SHP77 (cell line): Measurements from ENCODE around the gene ARHGEF33.

Experiments
- DNase-seq, 2 experiments: peaks; one replicate each; lab custom pipeline; 2025; lab: John Stamatoyannopoulos, UW

Gene ARHGEF33

DNA sequence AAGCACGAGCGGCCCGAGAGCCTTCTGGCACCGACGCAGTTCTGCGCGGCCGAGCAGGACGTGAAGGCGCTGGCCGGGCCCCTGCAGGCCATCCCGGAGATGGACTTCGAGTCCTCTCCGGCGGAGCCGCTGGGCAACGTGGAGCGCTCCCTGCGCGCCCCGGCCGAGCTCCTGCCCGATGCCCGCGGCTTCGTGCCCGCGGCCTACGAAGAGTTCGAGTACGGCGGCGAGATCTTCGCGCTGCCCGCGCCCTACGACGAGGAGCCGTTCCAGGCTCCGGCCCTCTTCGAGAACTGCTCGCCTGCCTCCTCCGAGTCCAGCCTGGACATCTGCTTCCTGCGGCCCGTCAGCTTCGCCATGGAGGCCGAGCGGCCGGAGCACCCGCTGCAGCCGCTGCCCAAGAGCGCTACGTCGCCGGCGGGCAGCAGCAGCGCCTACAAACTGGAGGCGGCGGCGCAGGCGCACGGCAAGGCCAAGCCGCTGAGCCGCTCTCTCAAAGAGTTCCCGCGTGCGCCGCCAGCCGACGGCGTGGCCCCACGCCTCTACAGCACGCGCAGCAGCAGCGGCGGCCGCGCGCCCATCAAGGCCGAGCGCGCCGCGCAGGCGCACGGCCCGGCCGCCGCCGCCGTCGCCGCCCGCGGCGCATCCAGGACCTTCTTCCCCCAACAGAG lies 70.4 kb downstream of the ARHGEF33 start:
- no peak for DNase-seq

DNA sequence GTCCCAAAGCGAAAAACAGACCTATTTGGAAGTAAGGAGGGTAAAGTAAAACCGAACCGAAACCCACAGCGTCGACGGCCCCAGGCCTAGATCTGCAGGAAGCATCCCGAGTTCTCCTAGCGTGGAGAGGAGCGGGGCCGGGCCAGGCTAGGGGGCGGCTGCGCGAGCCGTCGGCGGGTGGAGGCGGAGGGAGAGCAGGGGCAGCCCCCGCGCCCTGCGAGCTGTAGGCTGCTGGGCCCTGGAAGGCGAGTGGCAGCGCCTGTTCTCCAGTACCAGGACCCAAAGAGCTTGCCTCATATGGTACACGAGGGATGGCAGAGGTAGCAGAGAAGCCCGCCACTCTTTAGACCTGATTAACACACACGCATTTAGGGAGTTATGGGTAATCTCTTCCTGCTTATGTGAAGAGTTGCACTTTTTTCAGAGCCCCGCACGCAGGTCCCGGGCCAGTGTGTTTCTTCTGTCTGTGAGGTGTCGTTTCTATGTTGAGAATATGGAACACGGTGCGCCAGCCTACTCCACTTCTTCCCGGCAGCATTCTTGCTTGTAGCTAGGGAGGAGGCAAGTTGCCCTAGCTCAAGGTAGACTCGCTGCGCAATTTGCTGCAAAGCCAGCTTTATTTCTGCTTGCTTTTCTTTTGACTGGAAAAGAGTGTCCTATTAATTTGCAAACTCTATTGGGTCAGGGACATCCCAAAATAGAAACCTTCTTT lies 71.1 kb downstream of the ARHGEF33 start:
- no peak for DNase-seq

DNA sequence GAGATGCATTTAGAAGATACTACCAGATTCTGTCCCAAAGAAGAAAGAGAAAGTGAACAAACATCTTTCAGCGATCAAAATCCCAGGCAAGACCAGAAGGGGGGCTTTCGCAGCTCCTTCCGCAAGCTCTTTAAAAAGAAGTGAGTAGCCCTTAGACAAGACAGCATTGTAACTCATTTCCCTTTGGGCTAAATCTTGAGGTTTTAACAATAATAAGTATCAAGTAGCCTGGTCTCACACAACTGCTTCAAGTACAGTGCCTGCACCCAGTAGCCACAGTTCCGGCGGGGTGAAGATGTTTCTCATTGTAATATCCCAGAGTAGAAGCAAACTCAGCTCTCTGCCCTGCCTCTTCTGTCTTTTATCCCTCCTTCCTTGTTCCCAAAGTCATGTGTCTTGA lies 76.3 kb downstream of the ARHGEF33 start:
- no peak for DNase-seq

DNA sequence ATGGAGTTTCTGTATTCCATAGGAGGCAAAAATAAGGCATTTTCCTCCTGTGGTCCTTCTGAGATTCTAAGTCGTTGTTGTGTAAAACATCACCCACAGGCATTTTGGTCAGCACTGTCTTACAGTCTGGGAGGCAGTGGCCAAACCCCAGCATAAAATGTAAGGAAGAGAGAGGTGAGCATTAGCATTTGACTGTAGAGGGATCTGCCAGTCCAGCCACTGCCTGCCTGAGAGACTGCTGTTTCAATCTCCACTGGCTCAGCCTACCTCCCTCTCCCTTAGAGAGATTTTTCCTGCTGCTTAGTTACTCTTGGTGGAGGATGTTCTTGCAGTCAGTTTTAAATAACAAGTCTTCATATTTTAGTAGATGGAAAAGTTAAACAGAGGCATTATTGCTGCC lies 77.0 kb downstream of the ARHGEF33 start:
- no peak for DNase-seq

DNA sequence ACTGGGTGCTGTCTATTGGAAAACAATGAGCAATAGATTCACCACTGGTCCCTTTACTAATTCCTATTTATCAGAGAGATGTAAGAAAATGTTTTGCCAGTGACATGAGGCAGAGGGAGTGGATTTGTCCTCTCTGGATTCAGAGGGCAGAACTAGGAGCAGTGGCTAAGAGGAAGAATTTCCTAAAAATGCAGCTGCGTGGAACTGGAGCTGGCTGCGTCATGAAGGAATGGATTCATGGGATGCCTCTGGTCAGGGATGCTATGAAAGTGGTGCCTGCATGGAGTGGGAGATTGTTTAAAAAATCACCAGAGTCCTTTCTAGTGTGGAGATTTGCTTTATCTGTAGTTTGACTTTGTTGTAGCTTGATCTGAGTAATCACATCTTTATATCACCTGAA lies 78.3 kb downstream of the ARHGEF33 start:
- no peak for DNase-seq

DNA sequence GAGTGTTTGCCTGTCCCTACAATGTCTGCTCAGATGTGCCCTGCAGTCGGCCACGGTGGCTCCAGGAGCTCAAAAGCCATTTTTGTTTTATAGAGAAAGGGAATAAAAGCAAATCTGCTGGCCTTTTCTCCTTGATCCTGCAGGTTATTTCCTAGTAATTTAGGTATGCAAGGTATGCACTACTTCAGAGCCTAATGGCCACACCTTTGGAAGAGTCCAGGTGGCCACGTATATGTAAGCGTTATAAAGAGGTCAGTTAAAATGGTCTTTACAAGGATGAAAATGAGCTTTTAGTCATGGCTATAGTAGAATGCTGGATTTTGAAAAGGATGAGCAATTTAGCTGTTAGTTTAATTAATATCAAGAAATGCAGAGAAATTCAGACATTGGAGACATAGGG lies 81.7 kb downstream of the ARHGEF33 start:
- no peak for DNase-seq

DNA sequence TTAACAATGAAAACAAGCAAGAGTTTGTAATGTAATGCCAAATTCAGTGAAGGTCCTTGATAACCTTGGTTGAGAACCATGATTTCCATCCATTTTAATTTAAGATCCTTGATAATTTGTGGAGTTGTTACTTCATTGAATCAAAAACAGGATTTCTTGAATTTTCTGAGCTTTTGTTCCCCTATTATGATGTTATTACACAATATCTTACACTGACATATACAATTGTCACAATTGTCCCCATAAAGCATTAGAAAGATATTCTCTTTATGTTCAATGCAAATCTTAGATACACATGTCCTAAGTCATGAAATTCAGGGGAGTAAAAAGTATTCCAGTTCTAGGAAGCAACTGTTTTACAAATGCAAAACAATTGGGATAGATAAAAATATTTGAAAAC lies 83.6 kb downstream of the ARHGEF33 start:
- DNase-seq = no peak

DNA sequence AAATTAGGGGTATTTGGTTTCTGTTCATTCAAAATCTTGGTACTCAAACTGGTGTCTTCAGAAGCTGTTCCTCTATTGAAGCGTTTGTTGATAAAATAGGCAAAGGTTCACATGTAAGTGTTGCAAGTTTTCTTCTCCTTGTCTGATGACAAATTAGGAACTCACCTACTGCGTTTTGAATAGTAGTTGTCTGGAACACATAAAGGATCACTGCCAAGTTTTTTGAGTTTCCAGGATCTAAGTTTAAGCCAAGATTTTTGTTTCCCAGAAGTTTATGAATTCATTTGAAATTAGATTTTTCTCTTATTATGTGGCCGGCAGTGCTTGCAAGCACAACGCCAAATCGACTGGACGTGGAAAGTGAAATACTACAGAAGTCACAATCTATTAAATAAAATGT lies 85.4 kb downstream of the ARHGEF33 start:
- DNase-seq = no peak

DNA sequence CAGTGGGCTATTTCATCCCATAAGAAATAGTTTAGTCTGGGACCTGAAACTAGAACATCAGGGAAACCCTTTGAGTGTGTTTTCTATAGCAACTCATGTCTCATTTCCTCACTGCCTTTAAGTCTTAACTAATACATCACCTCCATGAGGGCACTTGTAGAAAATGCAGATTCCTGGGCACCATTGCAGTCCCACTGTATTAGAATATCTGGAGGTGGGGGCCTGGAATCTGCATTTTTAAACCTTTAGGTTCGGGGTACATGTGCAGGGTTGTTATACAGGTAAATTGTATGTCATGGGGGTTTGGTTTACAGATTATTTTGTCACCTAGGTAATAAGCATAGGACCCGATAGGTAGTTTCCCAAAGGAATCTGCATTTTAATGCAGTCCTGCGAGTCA lies 87.4 kb downstream of the ARHGEF33 start:
- no peak for DNase-seq

DNA sequence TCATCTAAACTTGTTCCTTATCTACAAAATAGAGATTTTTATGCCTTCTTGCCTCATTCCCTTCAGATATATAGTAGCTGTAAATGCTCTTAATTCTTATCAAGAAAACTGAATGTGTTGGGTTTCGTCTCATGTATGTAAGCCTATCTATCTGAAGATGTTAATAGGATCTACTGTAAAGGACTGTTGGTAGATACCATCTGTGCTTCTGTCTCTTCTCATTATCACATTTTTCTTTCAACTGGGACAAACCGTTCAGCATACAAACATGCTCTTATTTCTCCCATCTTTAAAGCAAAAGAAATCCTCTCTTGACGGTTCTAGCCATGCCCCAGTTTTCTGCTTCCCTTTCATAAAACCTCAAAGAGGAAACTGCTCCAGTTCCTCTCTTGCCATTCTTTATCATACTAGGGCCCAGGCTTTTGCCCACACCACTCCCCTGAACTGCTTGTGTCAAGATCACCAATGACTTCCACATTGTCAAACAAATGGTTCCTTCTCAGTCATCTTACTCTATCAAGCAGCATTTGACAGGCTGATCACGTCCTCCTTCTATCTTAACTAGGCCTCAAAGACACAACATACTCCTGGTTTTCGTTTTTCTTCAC lies 88.7 kb downstream of the ARHGEF33 start:
- DNase-seq = no peak

DNA sequence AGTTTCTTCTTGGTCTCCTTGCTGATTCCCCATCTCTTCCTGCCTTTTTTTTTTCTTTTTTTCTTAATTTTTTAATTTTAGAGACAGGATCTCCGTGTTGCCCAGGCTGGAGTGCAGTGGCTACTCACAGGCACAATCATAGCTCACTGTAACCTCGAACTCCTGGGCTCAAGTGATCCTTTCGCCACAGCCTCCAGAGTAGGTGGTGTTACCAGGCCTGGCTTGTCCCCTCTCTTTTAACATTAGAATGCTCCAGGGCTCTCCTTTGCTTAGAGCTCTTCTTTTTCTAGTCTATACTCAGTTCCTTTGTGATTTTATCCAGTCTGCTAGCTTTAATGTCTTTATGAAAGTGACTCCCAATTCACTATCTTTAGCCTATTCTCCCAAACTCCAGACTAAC lies 89.2 kb downstream of the ARHGEF33 start:
- no peak for DNase-seq

DNA sequence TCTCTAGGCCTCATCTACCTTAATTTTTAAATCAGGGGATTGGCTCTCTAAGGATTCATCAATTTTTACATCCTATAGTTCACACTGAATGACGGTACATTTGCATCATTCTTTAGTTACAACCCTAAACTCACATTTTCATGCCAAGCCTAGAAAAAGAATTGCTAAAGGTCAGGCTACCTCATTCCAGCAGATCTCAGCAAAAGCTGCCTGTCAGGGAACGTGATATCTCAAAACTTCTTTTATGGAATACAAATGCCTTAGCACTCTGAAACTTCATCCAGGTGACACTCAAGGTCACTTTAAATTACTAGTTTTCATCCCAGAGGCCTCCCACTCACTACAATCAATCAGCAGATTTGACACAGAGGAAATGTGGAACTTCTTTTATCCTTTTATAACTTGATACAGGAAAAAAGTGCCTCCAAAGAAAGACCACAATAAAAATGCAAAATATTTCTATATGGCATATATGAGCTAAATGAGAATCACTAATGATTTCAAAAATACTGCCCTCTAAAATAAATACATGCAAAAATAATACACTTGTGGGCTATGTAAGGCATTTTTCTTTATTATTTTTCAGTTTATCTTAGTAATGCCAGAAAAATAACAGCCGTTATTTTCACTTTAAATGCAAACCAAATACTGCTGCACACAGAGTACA lies 91.5 kb downstream of the ARHGEF33 start:
- DNase-seq = no peak

DNA sequence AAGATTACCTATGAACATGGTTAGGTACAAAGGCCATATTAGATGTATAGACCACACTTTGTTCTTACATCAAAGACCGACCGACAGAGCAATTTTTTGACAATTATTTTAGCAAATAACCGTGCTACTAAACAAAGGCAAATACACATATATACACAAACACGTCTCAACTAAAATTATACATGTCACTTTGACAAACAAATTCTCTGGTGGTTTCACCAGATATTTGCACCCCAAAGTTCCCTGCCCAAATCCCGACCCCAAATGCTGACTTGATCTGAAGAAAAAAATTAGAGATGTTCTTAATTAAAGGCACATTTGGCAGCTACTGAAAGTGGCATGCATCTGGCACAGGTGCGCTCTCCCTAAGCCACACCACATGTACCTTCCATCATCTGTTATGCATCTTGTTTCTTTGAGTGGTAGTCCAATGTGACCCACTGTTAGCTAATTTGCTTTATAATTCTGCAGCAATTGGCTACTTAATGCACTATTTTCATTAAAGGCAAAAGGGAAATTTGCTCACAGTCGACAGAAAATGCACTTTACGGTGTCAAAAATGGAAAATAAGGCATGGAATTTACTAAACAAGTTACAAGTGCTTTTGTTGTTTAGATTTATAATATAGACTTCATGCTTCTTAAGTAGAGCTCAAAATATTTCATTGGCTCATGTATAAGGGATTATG lies 92.1 kb downstream of the ARHGEF33 start:
- no peak for DNase-seq

DNA sequence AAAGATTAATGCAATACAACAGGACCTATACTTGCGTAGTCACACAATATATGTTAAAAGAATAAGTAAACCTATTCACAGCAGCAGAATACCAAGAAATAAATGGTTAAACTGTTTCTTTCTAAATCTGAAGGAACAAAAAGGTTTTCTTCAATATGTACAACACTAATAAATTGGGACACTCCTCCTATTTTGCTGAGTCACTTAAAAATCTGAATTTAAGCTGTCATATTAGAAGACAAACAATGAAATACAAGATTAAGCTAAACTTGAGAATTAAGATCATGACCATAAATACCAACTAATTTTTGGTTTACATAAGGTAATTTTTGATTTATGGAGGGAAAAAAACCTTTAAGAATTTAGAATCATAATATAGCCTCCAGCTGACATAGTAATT lies 92.8 kb downstream of the ARHGEF33 start:
- no peak for DNase-seq

DNA sequence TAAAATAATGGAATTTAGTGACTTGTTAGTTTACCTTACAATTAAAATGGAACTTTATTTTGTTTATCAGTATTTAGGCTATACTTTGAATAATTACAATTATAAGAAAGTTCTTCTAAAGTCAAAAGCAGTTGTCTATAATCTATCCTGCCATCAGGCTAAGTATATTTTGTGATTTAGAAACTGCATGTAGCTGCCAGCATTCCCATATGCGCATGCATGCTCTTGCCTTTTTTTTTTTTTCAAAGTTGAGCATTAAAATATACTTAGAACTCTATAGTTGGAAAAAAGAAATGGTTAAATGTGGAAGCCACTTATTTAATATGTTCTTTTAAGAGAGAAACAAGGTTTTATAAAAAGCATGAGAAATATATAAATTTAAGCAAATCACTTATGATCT lies 99.0 kb downstream of the ARHGEF33 start:
- DNase-seq = no peak

DNA sequence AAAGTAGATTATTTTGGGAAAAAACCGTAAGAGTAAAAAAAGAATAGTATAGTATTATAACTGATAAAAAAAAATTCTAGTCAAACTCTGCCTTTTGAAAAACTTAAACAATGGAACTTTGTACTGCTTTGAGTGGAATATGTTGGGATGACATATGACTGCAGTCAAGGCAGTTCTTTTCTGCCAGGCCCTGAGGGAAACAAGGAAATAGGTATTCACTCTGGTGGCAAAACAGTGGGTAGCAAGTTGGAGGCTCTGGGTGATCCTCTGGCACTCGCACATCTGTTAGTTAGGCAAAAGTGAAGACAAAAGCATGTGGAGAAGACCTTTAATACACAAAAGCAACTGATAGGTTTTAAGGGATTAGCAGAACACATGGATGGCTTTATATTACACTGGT lies 102.2 kb downstream of the ARHGEF33 start:
- DNase-seq = no peak

DNA sequence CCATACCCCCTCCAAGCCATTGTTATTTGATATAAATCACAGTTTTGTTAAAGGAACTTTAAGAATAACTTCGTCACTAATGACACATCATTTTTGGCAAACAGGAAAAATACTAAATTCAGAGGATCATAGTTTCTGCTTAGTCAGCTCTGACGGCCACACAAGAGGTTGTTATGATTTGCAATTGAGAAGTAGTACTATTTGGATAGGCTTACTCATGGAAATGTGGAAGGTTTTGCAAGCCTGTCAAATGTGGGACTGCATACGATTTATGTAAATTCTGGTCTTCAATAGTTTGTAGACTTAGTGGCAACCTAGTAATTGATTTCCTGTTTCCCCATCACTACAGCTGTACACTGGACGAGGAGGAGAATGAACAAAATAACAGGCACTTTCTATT lies 108.1 kb downstream of the ARHGEF33 start:
- no peak for DNase-seq

DNA sequence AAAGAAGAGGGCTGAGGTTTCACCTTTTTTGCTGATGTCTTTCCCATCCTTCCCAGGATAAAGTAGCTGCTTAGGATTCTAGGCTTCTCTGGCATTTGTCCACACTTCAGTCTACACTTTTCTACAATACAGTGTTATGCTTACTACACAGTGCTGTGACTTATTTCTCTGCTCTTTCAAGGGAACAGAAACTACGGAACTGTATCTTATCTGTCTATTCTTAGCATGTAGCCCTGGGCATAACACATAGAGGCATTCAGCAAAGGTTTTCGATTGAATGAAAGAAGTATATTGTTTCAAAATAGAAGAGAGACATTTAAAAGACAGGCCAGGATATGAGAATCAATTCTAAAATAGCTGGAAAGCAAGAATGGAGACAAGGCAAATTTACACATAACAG lies 110.9 kb downstream of the ARHGEF33 start:
- no peak for DNase-seq

DNA sequence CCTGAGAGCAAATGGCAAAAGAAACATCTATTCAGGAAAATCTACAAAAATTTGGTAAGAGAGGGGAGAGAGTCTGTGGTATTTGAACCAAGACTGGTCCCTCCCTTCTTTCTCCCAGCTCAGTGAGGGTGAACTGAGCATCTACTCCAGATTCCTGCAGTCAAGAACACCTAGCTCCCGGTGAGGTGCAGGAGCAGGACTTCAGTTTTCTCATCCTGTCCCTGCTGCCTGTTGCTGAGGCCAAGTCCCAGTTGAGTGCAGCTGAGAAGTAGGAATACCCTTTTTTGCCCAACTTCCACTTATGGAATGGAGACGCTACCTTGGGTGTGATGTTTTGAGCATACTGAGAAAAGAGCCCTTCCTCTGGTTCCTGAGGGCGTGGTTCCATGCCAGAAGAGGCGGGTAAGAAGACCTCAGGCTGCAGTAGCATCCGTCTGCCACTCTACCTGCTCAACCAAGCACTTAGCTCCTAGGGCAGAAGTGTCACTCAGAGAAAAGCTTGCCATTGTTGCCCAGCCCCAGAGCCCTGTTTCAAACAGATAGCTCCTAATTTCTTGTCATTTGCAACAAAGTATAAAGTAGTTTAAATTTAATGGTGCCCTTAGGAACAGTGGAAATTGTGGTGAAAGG lies 118.3 kb downstream of the ARHGEF33 start:
- no peak for DNase-seq

DNA sequence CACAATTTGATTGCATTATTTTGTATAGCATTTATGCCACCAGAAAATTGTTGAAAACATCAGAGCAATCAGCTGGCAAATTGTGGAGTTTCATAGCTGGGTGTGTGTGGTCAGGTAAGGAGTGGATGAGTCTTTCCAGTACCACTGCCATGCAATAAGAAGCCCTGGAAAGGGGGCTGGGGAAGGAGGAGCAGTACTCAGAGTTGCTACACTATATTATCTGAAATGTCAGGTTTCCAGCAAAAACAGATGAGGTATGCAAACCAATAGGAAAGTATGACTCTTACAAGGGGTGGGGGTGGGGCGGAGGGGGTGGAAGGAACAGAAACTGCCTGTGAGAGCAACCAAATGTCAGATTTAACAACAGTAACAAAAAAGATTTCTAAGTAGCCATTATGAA lies 119.0 kb downstream of the ARHGEF33 start:
- no peak for DNase-seq

DNA sequence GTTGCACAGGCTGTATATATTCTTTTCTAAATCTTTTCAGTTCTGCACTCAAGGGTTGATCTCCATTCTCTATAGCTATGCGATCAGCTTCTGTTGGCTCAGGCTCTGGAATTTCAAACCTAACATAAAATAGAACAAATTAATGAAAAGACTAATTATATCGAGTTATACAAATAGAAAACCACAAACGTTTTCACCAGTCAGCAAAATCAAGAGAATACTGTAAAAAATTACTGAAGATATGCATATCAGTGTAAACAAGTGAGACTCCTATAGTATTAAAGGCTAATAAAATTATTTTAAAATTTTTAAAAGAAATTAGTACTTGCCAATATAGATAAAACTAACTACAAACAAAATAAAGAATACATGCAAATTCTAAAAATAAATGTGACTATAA lies 124.2 kb downstream of the ARHGEF33 start:
- DNase-seq = no peak

DNA sequence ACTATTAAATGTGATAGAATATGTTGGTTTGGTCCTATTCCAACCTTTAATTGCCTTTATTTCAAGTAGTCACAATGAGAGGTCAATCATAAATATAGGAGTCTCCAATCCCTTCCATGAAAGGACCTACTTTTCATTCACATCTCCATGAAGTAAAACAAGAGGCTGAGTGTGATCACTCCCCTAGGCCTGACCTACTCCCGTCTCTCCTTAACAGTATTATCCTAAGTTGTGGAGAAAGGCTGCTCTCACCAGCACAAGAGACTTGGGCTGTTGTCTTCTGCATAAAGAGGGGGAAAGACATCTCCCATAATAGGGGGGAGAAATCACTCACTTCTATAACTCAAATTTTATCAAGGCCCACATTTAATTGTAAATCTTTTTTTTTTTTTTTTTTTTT lies 125.7 kb downstream of the ARHGEF33 start:
- DNase-seq = no peak
